Type B pancreatic cell (in vitro differentiated cells): ENCODE measurements around the gene PPP1R1A. TPM values are rescaled to one million over a fixed set of nuclear protein-coding genes. Genes with fewer than 3 reads are reported as not detected.

Source experiments
- DNase-seq: peaks from one replicate; pipeline ENCODE4 v3.0.0; 2021; ENCODE audit warnings: mixed read lengths; ENCODE audit not compliant: unreplicated experiment; ENCODE audit errors: extremely low spot score
- H3K27ac Mint-ChIP-seq: 2 replicates; pipeline ENCODE4 v1.8.0; 2021; ENCODE audit warnings: mild to moderate bottlenecking, mixed read lengths
- H3K27me3 Mint-ChIP-seq: 2 replicates; pipeline ENCODE4 v1.8.0; 2021; ENCODE audit warnings: mixed read lengths
- H3K36me3 Mint-ChIP-seq: 2 replicates; pipeline ENCODE4 v1.8.0; 2021; ENCODE audit warnings: mixed read lengths
- H3K4me1 Mint-ChIP-seq: one replicate; pipeline ENCODE4 v1.8.0; 2021; ENCODE audit warnings: mixed read lengths; ENCODE audit not compliant: unreplicated experiment
- H3K4me3 Mint-ChIP-seq: 2 replicates; pipeline ENCODE4 v1.8.0; 2021; ENCODE audit warnings: mild to moderate bottlenecking, mixed read lengths
- H3K9me3 Mint-ChIP-seq: 2 replicates; pipeline ENCODE4 v1.8.0; 2021; ENCODE audit warnings: mixed read lengths
- total RNA-seq: library from RNA; stranded (reverse); gene quantifications from 2 replicates; pipeline ENCODE4 v1.2.1, GENCODE V29; 2021; ENCODE audit warnings: low replicate concordance
- TF ChIP-seq, protein P1 (sequence below): fragments of 200-600 bp; sonication (generic); conservative IDR thresholded peaks from 2 replicates; pipeline ENCODE4 v1.5.0; 2021; ENCODE audit warnings: antibody characterized with exemption, mild to moderate bottlenecking

The PPP1R1A gene
- total RNA-seq, 1 donor from 2014 or later = 24.9 TPM

DNA sequence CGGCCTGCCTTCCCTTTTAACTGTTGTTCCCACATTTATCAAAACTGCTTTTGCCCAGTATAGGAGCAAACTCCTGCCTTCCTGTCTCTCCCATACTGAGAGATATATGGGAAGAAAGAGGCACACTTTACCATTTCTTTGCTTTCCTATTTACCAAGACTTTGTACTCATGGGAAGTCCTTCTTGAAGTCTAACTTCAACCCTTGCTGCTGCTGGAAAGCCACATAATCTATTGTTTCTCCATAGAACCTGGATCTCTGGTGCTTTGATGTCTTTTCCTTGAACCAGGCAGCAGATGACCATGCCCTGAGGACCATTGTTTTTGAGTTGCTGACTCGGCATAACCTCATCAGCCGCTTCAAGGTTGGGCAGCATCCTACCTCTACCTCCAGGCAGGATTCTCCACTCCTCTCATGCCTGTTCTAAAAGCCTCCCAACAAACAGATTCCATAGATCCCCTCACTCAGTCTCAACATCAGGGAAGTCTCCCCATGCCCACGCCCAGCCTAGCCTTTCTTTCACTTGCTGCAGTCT is 18.4 kb downstream of the PPP1R1A start:
- H3K27me3 Mint-ChIP-seq = peaks cover 43% of the 10 kb centered on the region
- no peaks in the 10 kb centered on the region for H3K9me3 Mint-ChIP-seq
- no peak for DNase-seq
- peaks cover 34% of the 10 kb centered on the region for H3K4me1 Mint-ChIP-seq
- TF ChIP-seq, protein P1, sequence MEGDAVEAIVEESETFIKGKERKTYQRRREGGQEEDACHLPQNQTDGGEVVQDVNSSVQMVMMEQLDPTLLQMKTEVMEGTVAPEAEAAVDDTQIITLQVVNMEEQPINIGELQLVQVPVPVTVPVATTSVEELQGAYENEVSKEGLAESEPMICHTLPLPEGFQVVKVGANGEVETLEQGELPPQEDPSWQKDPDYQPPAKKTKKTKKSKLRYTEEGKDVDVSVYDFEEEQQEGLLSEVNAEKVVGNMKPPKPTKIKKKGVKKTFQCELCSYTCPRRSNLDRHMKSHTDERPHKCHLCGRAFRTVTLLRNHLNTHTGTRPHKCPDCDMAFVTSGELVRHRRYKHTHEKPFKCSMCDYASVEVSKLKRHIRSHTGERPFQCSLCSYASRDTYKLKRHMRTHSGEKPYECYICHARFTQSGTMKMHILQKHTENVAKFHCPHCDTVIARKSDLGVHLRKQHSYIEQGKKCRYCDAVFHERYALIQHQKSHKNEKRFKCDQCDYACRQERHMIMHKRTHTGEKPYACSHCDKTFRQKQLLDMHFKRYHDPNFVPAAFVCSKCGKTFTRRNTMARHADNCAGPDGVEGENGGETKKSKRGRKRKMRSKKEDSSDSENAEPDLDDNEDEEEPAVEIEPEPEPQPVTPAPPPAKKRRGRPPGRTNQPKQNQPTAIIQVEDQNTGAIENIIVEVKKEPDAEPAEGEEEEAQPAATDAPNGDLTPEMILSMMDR = no peak
- H3K27ac Mint-ChIP-seq = no peak overlapping the region
- no peak overlapping the region for H3K4me3 Mint-ChIP-seq
- no peaks in the 10 kb centered on the region for H3K36me3 Mint-ChIP-seq

DNA sequence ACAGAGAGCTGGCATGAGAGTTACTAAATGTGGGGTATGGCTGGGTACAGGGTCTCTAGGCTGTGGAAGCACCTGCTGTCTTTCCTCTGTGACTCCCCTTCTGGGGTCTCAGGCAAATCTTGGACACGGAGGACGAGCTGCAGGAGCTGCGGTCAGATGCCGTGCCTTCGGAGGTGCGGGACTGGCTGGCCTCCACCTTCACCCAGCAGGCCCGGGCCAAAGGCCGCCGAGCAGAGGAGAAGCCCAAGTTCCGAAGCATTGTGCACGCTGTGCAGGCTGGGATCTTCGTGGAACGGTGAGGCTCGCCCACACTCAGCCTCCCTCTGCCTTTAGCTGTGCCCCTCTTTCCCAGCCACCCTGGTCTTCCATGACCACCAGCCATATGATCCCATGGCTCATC is 19.4 kb downstream of the PPP1R1A start:
- Mint-ChIP-seq H3K4me3 (no peak overlapping the region), H3K36me3 (no peaks in the 10 kb centered on the region), H3K4me1 (peaks cover 37% of the 10 kb centered on the region), H3K9me3 (no peaks in the 10 kb centered on the region), H3K27me3 (peaks cover 44% of the 10 kb centered on the region), H3K27ac (no peak overlapping the region)
- TF ChIP-seq, protein P1 = no peak
- no peak for DNase-seq

DNA sequence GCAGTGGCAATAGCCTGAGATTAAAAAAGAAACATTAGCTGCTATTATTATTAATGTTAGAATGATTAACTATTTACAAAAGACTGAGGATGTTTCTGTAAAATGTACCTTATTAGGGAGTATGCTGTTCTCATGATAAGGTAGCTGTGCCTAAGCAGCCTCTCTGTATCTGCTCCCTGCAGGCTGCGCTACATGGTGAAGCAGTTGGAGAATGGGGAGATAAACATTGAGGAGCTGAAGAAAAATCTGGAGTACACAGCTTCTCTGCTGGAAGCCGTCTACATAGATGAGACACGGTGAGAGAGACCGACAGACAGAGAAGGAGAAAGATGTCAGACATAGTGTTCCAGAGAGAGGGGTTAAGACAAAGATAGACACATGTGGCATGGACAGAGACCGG is 21.7 kb downstream of the PPP1R1A start:
- H3K27me3 Mint-ChIP-seq = peaks cover 52% of the 10 kb centered on the region
- H3K36me3 Mint-ChIP-seq = no peaks in the 10 kb centered on the region
- no peak for DNase-seq
- H3K27ac Mint-ChIP-seq = no peak overlapping the region
- peaks cover 51% of the 10 kb centered on the region for H3K4me1 Mint-ChIP-seq
- H3K4me3 Mint-ChIP-seq = no peak overlapping the region
- no peaks in the 10 kb centered on the region for H3K9me3 Mint-ChIP-seq
- TF ChIP-seq, protein P1 = no peak

DNA sequence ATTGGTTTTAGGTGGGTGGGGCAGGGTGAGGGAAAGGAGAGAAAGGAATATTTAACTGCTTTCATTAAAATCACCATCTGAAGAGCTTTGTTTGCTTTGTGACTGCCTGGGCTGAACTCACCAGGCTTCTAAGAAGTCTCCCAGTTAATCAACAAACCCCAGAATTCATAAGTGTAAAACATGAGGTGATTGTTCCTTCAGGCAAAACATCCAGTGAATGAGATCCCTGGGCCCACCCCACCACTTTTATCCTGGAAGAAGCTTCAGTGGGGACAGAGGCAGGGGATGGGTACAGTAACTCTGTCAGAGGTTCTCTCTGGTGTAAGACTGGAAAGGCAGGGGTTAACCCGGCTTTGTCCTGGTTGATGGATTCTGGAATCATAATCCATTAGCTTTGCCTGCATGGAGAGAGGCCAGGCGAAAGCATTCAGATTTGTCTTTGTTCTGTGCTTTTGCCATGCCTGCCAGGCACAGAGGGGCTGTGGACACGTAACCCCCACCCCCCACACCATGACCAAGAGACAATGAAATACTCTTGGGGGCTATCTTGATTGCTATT is 22.4 kb downstream of the PPP1R1A start:
- H3K4me3 Mint-ChIP-seq = no peak overlapping the region
- no peak for DNase-seq
- peaks cover 46% of the 10 kb centered on the region for H3K4me1 Mint-ChIP-seq
- peaks cover 56% of the 10 kb centered on the region for H3K27me3 Mint-ChIP-seq
- H3K9me3 Mint-ChIP-seq = no peaks in the 10 kb centered on the region
- no peaks in the 10 kb centered on the region for H3K36me3 Mint-ChIP-seq
- H3K27ac Mint-ChIP-seq = peak overlapping the region; percentile 64
- TF ChIP-seq, protein P1 = no peak

DNA sequence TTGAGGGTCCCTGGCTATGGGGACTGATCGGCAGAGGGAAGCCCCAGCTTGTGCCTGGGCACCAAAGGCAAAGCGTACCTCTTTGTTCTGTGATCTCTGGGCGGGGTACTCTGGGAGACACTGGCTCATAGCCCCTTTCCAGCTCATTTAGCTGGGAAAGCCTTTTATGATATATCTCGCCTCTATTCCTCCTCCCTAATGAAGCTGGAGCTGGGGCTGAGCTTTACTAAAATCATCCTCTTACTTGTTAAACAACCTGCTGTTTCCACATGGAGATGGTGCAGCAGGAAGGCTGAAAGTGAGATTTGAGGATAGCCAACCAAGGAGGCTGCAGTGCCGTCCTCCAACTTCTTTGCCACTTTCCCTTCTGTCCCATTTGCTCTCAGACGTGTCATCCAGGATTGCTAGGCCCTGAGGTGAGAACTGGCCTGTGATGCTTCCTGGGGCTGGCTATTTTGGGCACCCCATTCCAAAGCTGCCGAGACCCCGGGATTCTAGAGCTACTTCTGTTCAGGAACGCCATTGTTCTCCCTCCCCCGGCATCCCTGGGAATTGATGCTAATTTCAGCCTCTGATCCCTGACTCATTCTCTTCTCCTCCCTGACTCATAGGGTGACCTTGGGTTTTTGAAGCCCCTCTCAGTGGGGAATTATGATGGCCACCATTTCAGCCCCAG is 23.0 kb downstream of the PPP1R1A start:
- Mint-ChIP-seq H3K4me1 (peaks cover 41% of the 10 kb centered on the region), H3K27me3 (peaks cover 58% of the 10 kb centered on the region), H3K9me3 (peaks cover under 1% of the 10 kb centered on the region), H3K27ac (peak overlapping the region; percentile 64), H3K36me3 (no peaks in the 10 kb centered on the region), H3K4me3 (peak overlapping the region; percentile 19)
- DNase-seq = no peak
- TF ChIP-seq, protein P1 = no peak
